ENCODE data around the gene CDX2. TPM values are rescaled to one million over a fixed set of nuclear protein-coding genes. Genes with fewer than 3 reads are reported as not detected.
"Not testable (repeated sequence)": the region's sequence is repeated elsewhere in the genome, so short reads cannot be mapped to it uniquely, and the experiment has no call there.

CDX2 gene
- total RNA-seq, 1 experiment from 2014 or later, result 0.41 TPM

- DNase-seq (ENCODE audit: low spot score), result no peak
- in situ Hi-C loops (cut with HindIII; ENCODE audit: low sequenced_read_pairs), result no loop called here
Measured at GRCh38 chr13:27966641-27967202, 2.4 kb downstream of the CDX2 start.

DNA sequence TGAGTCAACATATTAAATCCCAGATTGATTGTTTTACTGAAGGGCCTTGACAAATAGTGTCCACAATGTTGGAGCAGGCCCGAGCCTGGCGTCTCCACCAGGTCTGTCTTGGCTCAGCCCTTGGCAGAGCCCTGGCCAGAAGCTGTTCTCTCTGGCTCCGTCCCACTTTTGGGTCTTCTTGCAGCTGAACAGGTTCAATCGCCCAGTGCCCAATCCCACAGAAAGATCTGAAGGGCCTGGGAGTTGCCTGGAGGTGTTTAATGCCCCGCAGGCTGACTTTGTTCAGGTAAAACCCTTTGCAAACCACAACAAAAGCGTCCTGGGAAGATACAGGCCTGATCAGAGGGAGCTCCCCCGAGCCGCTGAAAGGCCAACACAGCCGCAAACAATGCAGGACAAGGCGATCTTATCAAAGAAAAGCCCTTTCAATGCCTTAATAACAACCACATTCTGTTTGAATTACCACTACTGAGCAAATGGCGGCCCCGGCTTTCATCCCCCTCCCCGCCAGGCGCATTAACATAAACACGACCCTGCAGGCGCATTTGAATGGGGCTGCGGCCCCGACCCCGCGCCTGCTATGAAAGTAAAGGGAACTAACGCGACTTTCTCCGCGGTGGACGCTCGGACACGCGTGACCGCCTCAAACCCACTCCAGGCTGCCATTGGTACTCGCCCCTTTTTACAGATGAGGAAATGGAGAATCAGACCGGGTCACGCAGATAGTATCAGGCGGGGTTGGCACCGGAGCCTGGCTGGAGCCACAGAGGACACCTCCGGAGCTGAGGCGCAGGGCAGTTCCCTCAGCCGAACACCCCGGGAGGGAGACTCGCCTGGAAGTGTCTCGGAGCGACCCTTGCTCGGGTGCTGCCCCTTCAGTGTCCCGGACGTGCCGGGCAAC lies 3.1 kb downstream of the CDX2 start:
- in situ Hi-C loops (cut with HindIII; ENCODE audit: low sequenced_read_pairs), result no loop called here
- no peak for DNase-seq (ENCODE audit: low spot score)

DNA sequence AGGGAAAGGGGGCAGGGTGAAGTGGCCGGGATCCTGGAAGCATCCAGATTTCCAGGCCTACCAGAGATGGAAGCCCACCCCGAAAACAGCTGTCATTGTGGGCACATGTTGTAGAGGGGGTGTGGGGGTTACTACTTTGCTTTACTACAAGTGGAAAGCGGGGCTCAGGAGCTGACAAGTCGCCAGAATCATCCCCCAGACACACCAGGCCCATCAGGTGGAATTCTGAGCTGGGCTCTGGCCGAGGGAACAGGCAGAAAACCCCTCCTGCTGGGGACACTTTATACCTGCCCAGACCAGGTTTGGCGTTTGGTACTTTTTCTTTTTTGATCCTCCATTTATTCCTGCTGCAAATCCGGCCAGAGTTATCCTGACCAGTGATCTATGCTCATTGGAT lies 3.8 kb downstream of the CDX2 start:
- in situ Hi-C loops (cut with HindIII; ENCODE audit: low sequenced_read_pairs), result no loop called here
- DNase-seq (ENCODE audit: low spot score), result no peak

DNA sequence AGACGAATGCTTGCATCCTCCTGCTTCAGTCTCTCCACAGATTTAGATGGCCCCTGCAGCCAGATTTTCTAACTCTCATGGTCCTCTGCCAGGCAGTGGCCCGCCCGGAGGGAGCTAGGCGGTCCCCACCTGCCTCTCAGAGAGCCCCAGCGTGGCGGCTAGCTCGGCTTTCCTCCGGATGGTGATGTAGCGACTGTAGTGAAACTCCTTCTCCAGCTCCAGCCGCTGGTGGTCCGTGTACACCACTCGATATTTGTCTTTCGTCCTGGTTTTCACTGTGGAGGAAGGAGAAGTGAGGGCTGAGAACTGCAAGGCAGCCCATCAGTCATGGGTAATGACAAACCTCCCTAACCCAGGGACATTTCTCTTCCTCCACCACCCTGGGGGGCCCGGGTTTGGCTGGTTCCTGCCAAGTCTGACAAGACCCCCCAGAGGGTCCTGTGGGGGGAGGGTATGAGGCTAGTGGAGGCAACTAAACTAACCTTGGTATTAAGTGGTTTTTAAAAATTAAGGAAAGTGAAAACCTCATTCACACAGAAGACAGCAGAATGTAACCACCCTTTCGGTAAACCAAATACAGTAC lies 4.3 kb downstream of the CDX2 start:
- DNase-seq (ENCODE audit: low spot score), result no peak
- in situ Hi-C loops (cut with HindIII; ENCODE audit: low sequenced_read_pairs), result no loop called here

GRCh38 chr13:27964206-27964605 lies 4.9 kb downstream of the CDX2 start:
- DNase-seq (ENCODE audit: low spot score); in situ Hi-C loops (cut with HindIII; ENCODE audit: low sequenced_read_pairs): not testable (repeated sequence)

GRCh38 chr13:27963491-27963890 lies 5.6 kb downstream of the CDX2 start:
- in situ Hi-C loops (cut with HindIII; ENCODE audit: low sequenced_read_pairs), result no loop called here
- DNase-seq (ENCODE audit: low spot score), result no peak

GRCh38 chr13:27962982-27963381 lies 6.1 kb downstream of the CDX2 start:
- in situ Hi-C loops (cut with HindIII; ENCODE audit: low sequenced_read_pairs), result no loop called here
- DNase-seq (ENCODE audit: low spot score), result no peak

GRCh38 chr13:27962128-27962841 lies 6.8 kb downstream of the CDX2 start:
- no peak for DNase-seq (ENCODE audit: low spot score)
- in situ Hi-C loops (cut with HindIII; ENCODE audit: low sequenced_read_pairs), result no loop called here

- no peak for DNase-seq (ENCODE audit: low spot score)
- in situ Hi-C loops (cut with HindIII; ENCODE audit: low sequenced_read_pairs), result no loop called here
Measured at GRCh38 chr13:27961227-27962085, 7.7 kb downstream of the CDX2 start.

GRCh38 chr13:27960362-27961226 lies 8.5 kb downstream of the CDX2 start:
- in situ Hi-C loops (cut with HindIII; ENCODE audit: low sequenced_read_pairs), result no loop called here
- no peak for DNase-seq (ENCODE audit: low spot score)

- in situ Hi-C loops (cut with HindIII; ENCODE audit: low sequenced_read_pairs), result no loop called here
- DNase-seq (ENCODE audit: low spot score), result no peak
Measured at GRCh38 chr13:27959976-27960361, 9.1 kb downstream of the CDX2 start.

GRCh38 chr13:27956576-27957300 lies 12.4 kb downstream of the CDX2 start:
- in situ Hi-C loops (cut with HindIII; ENCODE audit: low sequenced_read_pairs), result no loop called here
- DNase-seq (ENCODE audit: low spot score), result no peak

DNA sequence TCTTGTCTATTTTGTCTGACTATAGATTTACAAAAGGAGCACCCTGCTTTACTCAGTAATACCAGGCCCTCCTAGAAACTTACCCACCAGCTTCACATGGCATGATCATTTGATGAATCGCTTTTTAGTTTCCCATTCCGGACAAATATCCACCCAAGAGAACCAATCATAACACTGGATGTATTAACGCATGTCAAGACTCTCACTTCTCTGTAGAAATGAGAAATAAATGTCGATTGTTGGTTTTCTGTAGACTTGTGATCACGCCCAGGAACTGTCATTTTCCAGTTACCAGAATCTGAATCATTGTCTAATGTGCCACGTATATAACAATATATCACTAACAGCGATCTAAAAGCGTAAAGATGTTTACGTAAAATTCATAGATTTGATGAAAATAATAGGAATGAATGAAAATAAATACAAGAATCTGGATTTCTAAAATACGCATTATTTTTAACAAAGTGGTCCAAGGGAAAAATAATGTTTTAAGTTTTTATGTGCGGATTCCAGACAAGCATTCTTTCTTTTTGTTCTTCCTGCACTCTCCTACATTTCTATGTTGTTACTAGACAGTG lies 14.0 kb downstream of the CDX2 start:
- in situ Hi-C loops (cut with HindIII; ENCODE audit: low sequenced_read_pairs), result no loop called here
- no peak for DNase-seq (ENCODE audit: low spot score)

DNA sequence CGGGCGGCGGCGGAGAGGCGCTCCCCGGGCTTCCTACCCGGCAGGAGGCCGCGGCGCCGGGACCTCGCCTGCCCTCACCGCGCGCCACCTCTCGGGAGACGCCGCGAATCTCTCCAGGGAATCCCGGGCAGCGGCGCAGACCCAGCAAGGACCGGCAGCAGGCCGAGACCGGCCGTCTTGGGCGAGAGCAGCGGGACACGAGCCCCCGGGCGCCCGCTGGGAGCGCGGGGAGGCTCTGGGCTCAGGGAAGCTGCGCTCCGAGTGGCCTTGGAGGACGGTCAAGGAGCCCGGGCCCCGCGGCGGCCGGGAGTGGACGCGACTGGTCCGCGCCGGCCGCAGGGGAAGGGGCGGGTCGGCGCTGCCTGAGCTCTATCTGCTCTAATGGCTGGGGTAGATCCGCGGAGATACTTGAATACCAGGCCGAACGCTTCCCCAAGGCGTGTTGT lies 14.7 kb downstream of the CDX2 start:
- in situ Hi-C loops (cut with HindIII; ENCODE audit: low sequenced_read_pairs), result no loop called here
- no peak for DNase-seq (ENCODE audit: low spot score)

GRCh38 chr13:27953676-27954405 lies 15.3 kb downstream of the CDX2 start:
- in situ Hi-C loops (cut with HindIII; ENCODE audit: low sequenced_read_pairs), result no loop called here
- peak; percentile 39 for DNase-seq (ENCODE audit: low spot score)

- in situ Hi-C loops (cut with HindIII; ENCODE audit: low sequenced_read_pairs), result no loop called here
- DNase-seq (ENCODE audit: low spot score), result no peak
Measured at GRCh38 chr13:27952876-27953675, 16.0 kb downstream of the CDX2 start.

All from G401 (cell line).